ENCODE data around the gene SLC26A8. TPM values are rescaled to one million over a fixed set of nuclear protein-coding genes. Genes with fewer than 3 reads are reported as not detected.

SLC26A8 gene
- total RNA-seq, 4 donors from 2014 or later = 0.07 TPM; not detected in 3

DNA sequence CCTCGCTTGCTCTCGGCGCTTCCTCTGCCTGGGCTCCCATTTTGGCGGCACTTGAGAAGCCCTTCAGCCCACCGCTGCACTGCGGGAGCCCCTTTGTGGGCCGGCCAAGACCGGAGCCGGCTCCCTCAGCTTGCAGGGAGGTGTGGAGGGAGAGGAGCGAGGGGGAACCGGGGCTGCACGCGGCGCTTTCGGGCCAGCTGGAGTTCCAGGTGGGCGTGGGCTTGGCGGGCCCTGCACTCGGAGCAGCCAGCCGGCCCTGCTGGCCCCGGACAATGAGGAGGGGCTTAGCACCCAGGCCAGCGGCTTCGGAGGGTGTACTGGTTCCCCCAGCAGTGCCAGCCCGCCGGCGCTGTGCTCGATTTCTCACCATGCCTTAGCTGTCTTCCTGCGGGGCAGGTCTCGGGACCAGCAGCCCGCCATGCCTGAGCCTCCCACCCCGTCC lies 93.3 kb downstream of the SLC26A8 start:
- no peaks in the 10 kb centered on the region for H3K4me1 ChIP-seq
- no peak for TF ChIP-seq POLR2A (IDR thresholded peaks at IDR 0.05)
- TF ChIP-seq, protein P1, sequence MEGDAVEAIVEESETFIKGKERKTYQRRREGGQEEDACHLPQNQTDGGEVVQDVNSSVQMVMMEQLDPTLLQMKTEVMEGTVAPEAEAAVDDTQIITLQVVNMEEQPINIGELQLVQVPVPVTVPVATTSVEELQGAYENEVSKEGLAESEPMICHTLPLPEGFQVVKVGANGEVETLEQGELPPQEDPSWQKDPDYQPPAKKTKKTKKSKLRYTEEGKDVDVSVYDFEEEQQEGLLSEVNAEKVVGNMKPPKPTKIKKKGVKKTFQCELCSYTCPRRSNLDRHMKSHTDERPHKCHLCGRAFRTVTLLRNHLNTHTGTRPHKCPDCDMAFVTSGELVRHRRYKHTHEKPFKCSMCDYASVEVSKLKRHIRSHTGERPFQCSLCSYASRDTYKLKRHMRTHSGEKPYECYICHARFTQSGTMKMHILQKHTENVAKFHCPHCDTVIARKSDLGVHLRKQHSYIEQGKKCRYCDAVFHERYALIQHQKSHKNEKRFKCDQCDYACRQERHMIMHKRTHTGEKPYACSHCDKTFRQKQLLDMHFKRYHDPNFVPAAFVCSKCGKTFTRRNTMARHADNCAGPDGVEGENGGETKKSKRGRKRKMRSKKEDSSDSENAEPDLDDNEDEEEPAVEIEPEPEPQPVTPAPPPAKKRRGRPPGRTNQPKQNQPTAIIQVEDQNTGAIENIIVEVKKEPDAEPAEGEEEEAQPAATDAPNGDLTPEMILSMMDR (IDR thresholded peaks at IDR 0.05) = no peak
- H3K9me3 ChIP-seq = no peaks in the 10 kb centered on the region
- no peak for DNase-seq
- no peaks in the 10 kb centered on the region for H3K36me3 ChIP-seq
- no peak overlapping the region for H3K27ac ChIP-seq
- no peaks in the 10 kb centered on the region for H3K27me3 ChIP-seq
- no peak overlapping the region for H3K4me3 ChIP-seq
- intact Hi-C loops (cut with DNase I; ENCODE audit: low total_unique reads) = no loop called here

DNA sequence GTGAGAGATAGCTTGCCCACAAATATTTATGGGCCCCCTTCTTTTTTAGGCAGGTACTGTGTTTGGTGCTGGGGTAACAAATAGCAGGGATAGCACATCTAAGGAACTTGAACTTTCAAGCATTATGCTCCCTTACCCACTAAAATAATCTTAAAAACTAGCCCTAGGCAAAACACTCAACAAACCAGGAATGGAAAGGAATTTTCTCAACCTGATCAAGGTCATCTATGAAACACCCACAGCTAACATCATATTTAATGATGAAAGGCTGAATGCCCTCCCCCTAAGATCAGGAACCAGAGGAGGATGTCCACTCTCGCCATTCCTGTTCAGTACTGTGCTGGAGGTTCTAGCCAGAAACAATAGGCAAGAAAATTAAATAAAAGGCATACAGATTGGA lies 94.8 kb downstream of the SLC26A8 start:
- no peak overlapping the region for H3K4me3 ChIP-seq
- H3K27ac ChIP-seq = no peak overlapping the region
- H3K4me1 ChIP-seq = no peaks in the 10 kb centered on the region
- H3K9me3 ChIP-seq = no peaks in the 10 kb centered on the region
- no peak for DNase-seq
- H3K36me3 ChIP-seq = no peaks in the 10 kb centered on the region
- H3K27me3 ChIP-seq = no peaks in the 10 kb centered on the region
- no peak for TF ChIP-seq POLR2A (IDR thresholded peaks at IDR 0.05)
- TF ChIP-seq, protein P1 (IDR thresholded peaks at IDR 0.05) = no peak
- intact Hi-C loops (cut with DNase I; ENCODE audit: low total_unique reads) = no loop called here

DNA sequence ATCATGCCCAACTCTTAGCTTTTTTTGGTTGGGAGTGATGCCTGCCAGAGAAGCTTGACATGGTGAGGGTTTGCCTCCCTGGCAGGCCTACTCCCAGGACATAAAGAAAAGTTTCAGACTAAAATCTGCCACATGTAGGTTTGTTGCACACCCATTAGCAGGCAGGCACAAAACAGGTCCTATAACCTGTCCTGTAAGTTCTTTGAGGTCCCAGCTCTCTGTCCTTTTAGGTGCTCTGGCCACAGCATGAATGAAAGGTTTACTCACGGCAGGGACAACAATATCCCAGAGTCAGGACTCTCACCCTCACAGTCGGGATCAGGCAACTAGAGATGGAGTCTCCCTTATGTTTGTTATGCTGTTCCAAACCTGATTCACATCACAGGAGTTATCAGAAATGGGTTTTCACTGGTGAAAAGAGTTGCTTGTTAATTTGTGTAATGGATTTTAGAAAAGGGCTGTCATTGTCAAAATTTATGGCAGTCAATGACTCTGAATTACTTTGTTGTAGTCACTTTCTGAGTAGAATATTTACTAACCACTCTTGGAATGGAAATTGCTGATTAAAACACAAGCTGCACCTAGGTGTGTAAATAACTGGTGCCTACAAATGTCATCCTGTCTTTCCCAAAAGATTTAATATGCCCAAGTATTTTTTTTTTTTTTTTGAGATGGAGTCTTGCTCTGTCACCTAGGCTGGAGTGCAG lies 97.8 kb downstream of the SLC26A8 start:
- Histone ChIP-seq H3K9me3 (no peaks in the 10 kb centered on the region), H3K36me3 (no peaks in the 10 kb centered on the region), H3K4me3 (no peak overlapping the region), H3K4me1 (no peaks in the 10 kb centered on the region), H3K27me3 (no peaks in the 10 kb centered on the region), H3K27ac (no peak overlapping the region)
- intact Hi-C loops (cut with DNase I; ENCODE audit: low total_unique reads) = no loop called here
- no peak for DNase-seq
- no peak for TF ChIP-seq POLR2A (IDR thresholded peaks at IDR 0.05)
- TF ChIP-seq, protein P1 (IDR thresholded peaks at IDR 0.05) = no peak

DNA sequence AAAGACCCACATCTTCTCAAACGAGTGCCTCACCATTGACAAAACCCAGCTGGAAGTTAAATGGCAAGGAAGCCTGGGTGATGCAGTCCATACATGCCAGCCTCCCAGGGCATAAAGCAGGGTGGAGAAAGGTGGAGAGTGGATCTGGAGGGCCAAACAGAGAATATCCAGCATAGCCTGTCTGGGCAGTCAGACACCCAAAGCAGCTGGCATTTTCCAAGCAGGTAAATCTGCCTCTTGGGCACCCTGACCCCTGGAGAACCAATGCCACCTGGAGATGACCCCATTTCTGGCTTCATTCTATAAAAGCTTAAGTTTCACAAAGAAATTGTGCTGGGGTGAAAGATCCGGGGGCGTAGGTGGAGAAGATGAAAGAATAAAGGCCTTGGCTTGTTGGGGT lies 98.5 kb downstream of the SLC26A8 start:
- Histone ChIP-seq H3K9me3 (no peaks in the 10 kb centered on the region), H3K4me3 (no peak overlapping the region), H3K36me3 (no peaks in the 10 kb centered on the region), H3K27me3 (no peaks in the 10 kb centered on the region), H3K27ac (no peak overlapping the region), H3K4me1 (no peaks in the 10 kb centered on the region)
- DNase-seq = no peak
- intact Hi-C loops (cut with DNase I; ENCODE audit: low total_unique reads) = no loop called here
- TF ChIP-seq, protein P1 (IDR thresholded peaks at IDR 0.05) = no peak
- TF ChIP-seq POLR2A (IDR thresholded peaks at IDR 0.05) = no peak

DNA sequence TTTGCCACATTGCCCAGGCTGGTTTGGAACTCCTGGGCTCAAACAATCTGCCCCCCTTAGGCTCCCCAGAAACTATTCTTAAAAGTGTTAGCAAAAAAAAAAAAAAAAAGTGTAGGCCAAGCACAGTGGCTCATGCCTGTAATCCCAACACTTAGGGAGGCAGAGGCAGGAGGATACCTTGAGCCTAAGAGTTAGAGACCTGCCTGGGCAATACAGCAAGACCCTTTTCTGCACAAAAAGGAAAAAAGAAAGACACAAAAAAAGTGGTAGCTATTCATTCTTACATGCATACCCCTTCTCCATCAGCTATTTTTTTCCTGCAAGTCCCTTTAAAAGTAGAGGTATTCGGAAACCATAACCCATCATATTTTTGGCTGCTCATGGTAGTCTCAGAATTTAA lies 100.3 kb downstream of the SLC26A8 start:
- H3K4me3 ChIP-seq = no peak overlapping the region
- H3K27ac ChIP-seq = no peak overlapping the region
- no peaks in the 10 kb centered on the region for H3K4me1 ChIP-seq
- intact Hi-C loops (cut with DNase I; ENCODE audit: low total_unique reads) = no loop called here
- no peaks in the 10 kb centered on the region for H3K36me3 ChIP-seq
- no peaks in the 10 kb centered on the region for H3K27me3 ChIP-seq
- no peaks in the 10 kb centered on the region for H3K9me3 ChIP-seq
- TF ChIP-seq POLR2A (IDR thresholded peaks at IDR 0.05) = no peak
- TF ChIP-seq, protein P1 (IDR thresholded peaks at IDR 0.05) = no peak
- no peak for DNase-seq
